Mesothelial cell of epicardium (in vitro differentiated cells): ENCODE measurements around the gene ODC1. TPM values are rescaled to one million over a fixed set of nuclear protein-coding genes. Genes with fewer than 3 reads are reported as not detected.

ENCODE experiments used
- DNase-seq, 2 experiments: peaks; one replicate each; pipeline ENCODE4 v3.0.0; 2021; ENCODE audit warnings: low spot score in 2 of 2; ENCODE audit not compliant: unreplicated experiment in 2 of 2
- H3K27ac Mint-ChIP-seq: 2 replicates; pipeline ENCODE4 v1.8.0; 2021; ENCODE audit warnings: mixed read lengths
- H3K27me3 Mint-ChIP-seq: 2 replicates; pipeline ENCODE4 v1.8.0; 2021; ENCODE audit warnings: low read depth, mixed read lengths
- H3K36me3 Mint-ChIP-seq: 2 replicates; pipeline ENCODE4 v1.8.0; 2021; ENCODE audit warnings: mixed read lengths
- H3K4me1 Mint-ChIP-seq: 2 replicates; pipeline ENCODE4 v1.8.0; 2021; ENCODE audit warnings: mixed read lengths
- H3K4me3 Mint-ChIP-seq: 2 replicates; pipeline ENCODE4 v1.8.0; 2021; ENCODE audit warnings: mild to moderate bottlenecking, moderate library complexity, mixed read lengths
- H3K9me3 Mint-ChIP-seq: 2 replicates; pipeline ENCODE4 v1.8.0; 2021; ENCODE audit warnings: mixed read lengths
- total RNA-seq: library from RNA; stranded (reverse); gene quantifications from 3 replicates; pipeline ENCODE4 v1.2.1, GENCODE V29; 2021
- TF ChIP-seq, protein P1 (sequence below): fragments of 200-600 bp; sonication (generic); IDR thresholded peaks from one replicate; pipeline ENCODE4 v1.5.0; 2021; ENCODE audit warnings: antibody characterized with exemption; ENCODE audit not compliant: unreplicated experiment

Gene ODC1
- total RNA-seq, 1 donor from 2014 or later: 148 TPM

- H3K9me3 Mint-ChIP-seq: peaks cover 3% of the 10 kb centered on the region
- H3K27ac Mint-ChIP-seq: no peak overlapping the region
- peaks cover 11% of the 10 kb centered on the region for H3K36me3 Mint-ChIP-seq
- H3K4me3 Mint-ChIP-seq: no peak overlapping the region
- peaks cover 6% of the 10 kb centered on the region for H3K4me1 Mint-ChIP-seq
- DNase-seq: no peak
- TF ChIP-seq, protein P1, sequence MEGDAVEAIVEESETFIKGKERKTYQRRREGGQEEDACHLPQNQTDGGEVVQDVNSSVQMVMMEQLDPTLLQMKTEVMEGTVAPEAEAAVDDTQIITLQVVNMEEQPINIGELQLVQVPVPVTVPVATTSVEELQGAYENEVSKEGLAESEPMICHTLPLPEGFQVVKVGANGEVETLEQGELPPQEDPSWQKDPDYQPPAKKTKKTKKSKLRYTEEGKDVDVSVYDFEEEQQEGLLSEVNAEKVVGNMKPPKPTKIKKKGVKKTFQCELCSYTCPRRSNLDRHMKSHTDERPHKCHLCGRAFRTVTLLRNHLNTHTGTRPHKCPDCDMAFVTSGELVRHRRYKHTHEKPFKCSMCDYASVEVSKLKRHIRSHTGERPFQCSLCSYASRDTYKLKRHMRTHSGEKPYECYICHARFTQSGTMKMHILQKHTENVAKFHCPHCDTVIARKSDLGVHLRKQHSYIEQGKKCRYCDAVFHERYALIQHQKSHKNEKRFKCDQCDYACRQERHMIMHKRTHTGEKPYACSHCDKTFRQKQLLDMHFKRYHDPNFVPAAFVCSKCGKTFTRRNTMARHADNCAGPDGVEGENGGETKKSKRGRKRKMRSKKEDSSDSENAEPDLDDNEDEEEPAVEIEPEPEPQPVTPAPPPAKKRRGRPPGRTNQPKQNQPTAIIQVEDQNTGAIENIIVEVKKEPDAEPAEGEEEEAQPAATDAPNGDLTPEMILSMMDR: no peak
- H3K27me3 Mint-ChIP-seq: no peaks in the 10 kb centered on the region
Measured at GRCh38 chr2:10415048-10415447, 33.1 kb downstream of the ODC1 start.

DNA sequence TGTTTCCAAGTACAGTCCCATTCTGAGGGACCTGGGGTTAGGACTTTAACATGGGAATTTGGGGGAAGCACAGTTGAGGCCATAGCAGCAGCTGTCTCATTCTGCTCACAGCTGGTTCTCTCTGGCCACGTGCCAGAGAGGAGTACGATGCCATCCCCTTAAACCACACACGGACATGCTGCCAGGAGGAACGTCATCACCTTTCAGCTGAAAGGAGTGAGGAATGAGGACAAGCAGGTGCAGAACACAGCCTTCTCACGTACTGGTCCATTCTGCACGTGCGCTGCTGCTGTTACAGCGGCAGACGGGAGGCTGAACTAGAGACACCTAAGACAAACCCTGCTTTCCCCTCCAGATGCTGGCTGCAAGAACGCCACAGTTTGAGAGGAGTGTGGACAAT is 33.5 kb downstream of the ODC1 start:
- no peak for DNase-seq
- peaks cover 11% of the 10 kb centered on the region for H3K36me3 Mint-ChIP-seq
- TF ChIP-seq, protein P1: no peak
- peaks cover 3% of the 10 kb centered on the region for H3K9me3 Mint-ChIP-seq
- H3K27me3 Mint-ChIP-seq: no peaks in the 10 kb centered on the region
- no peak overlapping the region for H3K27ac Mint-ChIP-seq
- peaks cover 6% of the 10 kb centered on the region for H3K4me1 Mint-ChIP-seq
- H3K4me3 Mint-ChIP-seq: no peak overlapping the region

DNA sequence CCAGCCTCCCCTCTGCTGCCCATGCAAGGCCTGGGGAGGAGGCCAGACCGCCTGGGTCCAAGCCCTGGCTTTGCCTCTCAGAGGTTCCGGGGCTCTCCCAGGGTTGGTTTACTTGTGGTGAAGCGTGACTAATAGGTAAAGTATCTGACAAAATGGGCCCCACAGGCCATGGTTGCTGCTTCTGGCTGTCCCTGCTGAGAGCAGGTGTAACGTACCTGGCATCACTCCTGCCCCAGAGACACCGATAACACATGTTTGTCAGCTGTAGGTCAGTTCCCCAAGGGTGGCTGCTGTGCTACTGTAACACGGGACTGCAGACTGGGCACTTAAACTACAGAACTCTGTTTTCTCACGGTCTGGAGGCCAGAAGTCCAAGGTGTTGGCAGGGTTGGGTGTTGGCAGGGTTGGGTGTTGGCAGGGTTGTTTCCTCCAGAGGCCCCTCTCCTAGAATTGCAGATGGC is 34.1 kb downstream of the ODC1 start:
- Mint-ChIP-seq H3K9me3 (peaks cover 3% of the 10 kb centered on the region), H3K4me3 (no peak overlapping the region), H3K4me1 (peaks cover 9% of the 10 kb centered on the region), H3K27me3 (no peaks in the 10 kb centered on the region), H3K27ac (no peak overlapping the region), H3K36me3 (peaks cover 9% of the 10 kb centered on the region)
- TF ChIP-seq, protein P1: no peak
- DNase-seq: no peak

DNA sequence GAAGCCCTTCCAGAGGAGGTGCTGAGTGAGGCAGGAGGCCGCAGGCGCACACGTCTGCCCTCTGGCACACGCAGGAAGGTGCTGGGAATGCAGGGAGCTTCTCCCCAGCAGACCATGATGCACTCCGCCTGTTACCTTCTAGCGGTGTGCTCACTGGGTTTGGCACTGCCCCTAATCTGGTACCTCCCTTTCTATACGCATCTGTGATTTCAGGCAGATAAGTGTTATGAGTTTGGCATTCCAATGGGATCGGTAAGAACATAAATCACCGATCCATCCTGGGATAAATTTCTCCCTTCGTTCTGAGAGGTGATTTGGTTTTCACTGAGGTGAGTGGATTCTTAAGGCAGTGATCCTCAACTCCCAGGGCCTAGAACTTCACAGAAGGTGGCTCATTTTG is 34.6 kb downstream of the ODC1 start:
- Mint-ChIP-seq H3K4me3 (no peak overlapping the region), H3K4me1 (peaks cover 13% of the 10 kb centered on the region), H3K36me3 (peaks cover 9% of the 10 kb centered on the region), H3K27me3 (no peaks in the 10 kb centered on the region), H3K27ac (no peak overlapping the region), H3K9me3 (peaks cover 3% of the 10 kb centered on the region)
- TF ChIP-seq, protein P1: no peak
- no peak for DNase-seq

- Mint-ChIP-seq H3K4me1 (peaks cover 16% of the 10 kb centered on the region), H3K4me3 (no peak overlapping the region), H3K9me3 (peaks cover 3% of the 10 kb centered on the region), H3K36me3 (peaks cover 9% of the 10 kb centered on the region), H3K27me3 (no peaks in the 10 kb centered on the region), H3K27ac (no peak overlapping the region)
- no peak for DNase-seq
- TF ChIP-seq, protein P1: no peak
Measured at GRCh38 chr2:10412380-10412779, 35.7 kb downstream of the ODC1 start.

DNA sequence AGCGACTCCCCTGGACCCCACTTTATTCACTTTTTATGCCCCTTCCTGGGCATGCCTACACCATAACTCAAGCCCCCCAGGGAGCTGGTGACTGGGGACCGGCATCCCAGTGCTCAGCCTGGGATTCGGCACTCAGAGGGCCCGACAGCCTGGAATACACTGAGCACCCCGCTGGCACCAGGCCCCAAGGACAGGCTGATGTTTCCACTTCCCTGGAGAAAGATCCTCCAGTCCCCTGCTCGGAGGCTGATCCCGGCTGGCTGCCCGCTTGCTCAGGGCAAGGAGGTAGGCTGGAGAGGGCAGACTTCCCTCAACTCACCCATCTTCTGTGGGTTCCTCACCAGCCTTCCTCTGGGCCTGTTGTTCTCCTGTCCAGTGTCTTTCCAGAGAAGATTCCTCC is 36.6 kb downstream of the ODC1 start:
- Mint-ChIP-seq H3K27ac (no peak overlapping the region), H3K9me3 (peaks cover 3% of the 10 kb centered on the region), H3K27me3 (no peaks in the 10 kb centered on the region), H3K4me1 (peaks cover 15% of the 10 kb centered on the region), H3K4me3 (no peak overlapping the region), H3K36me3 (peaks cover 9% of the 10 kb centered on the region)
- DNase-seq: no peak
- TF ChIP-seq, protein P1: no peak
